Measurements from ENCODE around the gene RNF166.

GRCh38 chr16:88743693-88744576 lies 37.7 kb upstream of the RNF166 start:
- TF ChIP-seq REST (IDR thresholded peaks at IDR 0.05; ENCODE audit: insufficient read depth in 1 of 2, low read depth in 2 of 2, low read length in 2 of 2) (no peak), POLR2AphosphoS5 (IDR thresholded peaks at IDR 0.05; ENCODE audit: low read depth, low read length) (no peak), FOXP2 (optimal IDR thresholded peaks at IDR 0.05; ENCODE audit: borderline replicate concordance, extremely low read depth, extremely low read length, insufficient read depth) (no peak), TAF1 (IDR thresholded peaks at IDR 0.05; ENCODE audit: borderline replicate concordance, insufficient read depth, low read length) (no peak)

Measured in PFSK-1 (cell line).